H1 (cell line): Measurements from ENCODE around the gene SAMM50. TPM values are rescaled to one million over a fixed set of nuclear protein-coding genes. Genes with fewer than 3 reads are reported as not detected.

ENCODE experiments used
- CTCF ChIA-PET: fragments of 300-600 bp; sonication (Branson Sonifier 250); formaldehyde crosslinking; loops from one replicate; lab custom pipeline; 2021; ENCODE audit not compliant: partially characterized antibody; lab: Charles Lee
- POLR2A ChIA-PET: fragments of 300-600 bp; sonication (Branson Sonifier 250); formaldehyde crosslinking; loops from one replicate; lab custom pipeline; 2021; ENCODE audit warnings: inconsistent platforms; ENCODE audit not compliant: partially characterized antibody; lab: Charles Lee
- DNase-seq, 2 experiments: peaks; one replicate each; pipeline versions ENCODE4 v3.0.0 to v3.0.0-alpha.2; 2010 to 2022; ENCODE audit warnings: low spot score in 2 of 2, low read depth in 1 of 2, mixed read lengths in 1 of 2
- FAIRE-seq: peaks from 2 replicates; lab custom pipeline; 2011; peaks lifted over from hg19 to GRCh38; lab: Jason Lieb, UNC
- H2AFZ ChIP-seq: 2 replicates; pipeline ENCODE4 v1.8.1; 2012; ENCODE audit warnings: low read length, inconsistent platforms
- H2AK5ac ChIP-seq: 2 replicates; pipeline ENCODE4 v1.6.1; 2013; ENCODE audit warnings: low read depth, low read length
- H2BK120ac ChIP-seq: replicated peaks from 2 replicates; pipeline ENCODE3; 2013; ENCODE audit warnings: low read depth, low read length, inconsistent platforms
- H2BK12ac ChIP-seq: 2 replicates; pipeline ENCODE4 v1.6.1; 2013; ENCODE audit warnings: low read depth, low read length
- H2BK15ac ChIP-seq: 2 replicates; pipeline ENCODE4 v1.6.1; 2013; ENCODE audit warnings: low read length
- H2BK20ac ChIP-seq: 2 replicates; pipeline ENCODE4 v1.6.1; 2013; ENCODE audit warnings: low read length
- H2BK5ac ChIP-seq: 2 replicates; pipeline ENCODE4 v1.6.1; 2013; ENCODE audit warnings: low read depth, low read length
- H3K14ac ChIP-seq: 2 replicates; pipeline ENCODE4 v1.6.1; 2013; ENCODE audit warnings: inconsistent platforms; ENCODE audit not compliant: insufficient read length
- H3K18ac ChIP-seq: 2 replicates; pipeline ENCODE4 v1.6.1; 2013; ENCODE audit warnings: low read length; ENCODE audit errors: extremely low read depth
- H3K23ac ChIP-seq: 2 replicates; pipeline ENCODE4 v1.6.1; 2013; ENCODE audit warnings: inconsistent platforms; ENCODE audit not compliant: insufficient read length
- H3K23me2 ChIP-seq: 2 replicates; pipeline ENCODE4 v1.6.1; 2013; ENCODE audit warnings: low read depth, low read length
- H3K27ac ChIP-seq: 2 replicates; pipeline ENCODE4 v1.6.1; 2011; ENCODE audit warnings: low read depth, low read length, inconsistent platforms
- H3K27me3 ChIP-seq, 4 experiments: replicated peaks in 1 of 4; 1 replicate in 1 of 4; 2 replicates in 3 of 4; pipeline versions ENCODE4 v1.6.1 to v1.8.1; 2011 to 2013; ENCODE audit warnings: low read length in 3 of 4, mild to moderate bottlenecking in 3 of 4, inconsistent platforms in 2 of 4, mixed read lengths in 2 of 4, moderate library complexity in 1 of 4; ENCODE audit not compliant: control insufficient read depth in 3 of 4, insufficient read depth in 3 of 4; ENCODE audit errors: extremely low read depth in 1 of 4
- H3K36me3 ChIP-seq, 4 experiments: 2 replicates each; pipeline versions ENCODE4 v1.6.1 to v1.8.1; 2011 to 2013; ENCODE audit warnings: mild to moderate bottlenecking in 4 of 4, low read length in 3 of 4, moderate library complexity in 2 of 4, control low read depth in 1 of 4, inconsistent platforms in 1 of 4; ENCODE audit not compliant: insufficient read depth in 4 of 4, control insufficient read depth in 2 of 4
- H3K4ac ChIP-seq: replicated peaks from 2 replicates; pipeline ENCODE3; 2013; ENCODE audit warnings: low read length, low read depth, mixed read lengths, inconsistent platforms; ENCODE audit not compliant: insufficient read length
- H3K4me1 ChIP-seq, 4 experiments: replicated peaks in 1 of 4; 1 replicate in 1 of 4; 2 replicates in 3 of 4; pipeline versions ENCODE4 v1.6.1 to v1.8.1; 2011 to 2013; ENCODE audit warnings: low read length in 3 of 4, inconsistent platforms in 2 of 4, mixed read lengths in 1 of 4; ENCODE audit not compliant: insufficient read depth in 4 of 4, control insufficient read depth in 3 of 4
- H3K4me2 ChIP-seq, 2 experiments: 2 replicates each; pipeline versions ENCODE4 v1.6.1 to v1.8.1; 2011 to 2013; ENCODE audit warnings: low read depth in 2 of 2, low read length in 2 of 2, control low read depth in 1 of 2, inconsistent platforms in 1 of 2, mild to moderate bottlenecking in 1 of 2; ENCODE audit not compliant: insufficient read depth in 1 of 2
- H3K4me3 ChIP-seq, 4 experiments: fragments of 200-600, 300-600 bp in 1 of 4; sonication (generic), shearing (Covaris generic), sonication (Bioruptor Twin) in 1 of 4; 2 replicates each; pipeline versions ENCODE4 v1.5.1 to v1.8.1; 2011 to 2016; ENCODE audit warnings: low read length in 4 of 4, low read depth in 3 of 4, control low read depth in 2 of 4, inconsistent platforms in 2 of 4, mild to moderate bottlenecking in 2 of 4, mixed read lengths in 1 of 4, moderate library complexity in 1 of 4; ENCODE audit not compliant: insufficient read depth in 2 of 4; ENCODE audit errors: extremely low read depth in 1 of 4
- H3K56ac ChIP-seq: replicated peaks from 2 replicates; pipeline ENCODE3; 2013; ENCODE audit warnings: low read depth, mild to moderate bottlenecking, mixed read lengths, low read length, inconsistent platforms; ENCODE audit not compliant: insufficient read length
- H3K79me1 ChIP-seq: 2 replicates; pipeline ENCODE4 v1.6.1; 2013; ENCODE audit warnings: low read depth, low read length, control low read depth
- H3K79me2 ChIP-seq, 2 experiments: 2 replicates each; pipeline versions ENCODE4 v1.6.1 to v1.8.1; 2012 to 2013; ENCODE audit warnings: low read length in 2 of 2, mild to moderate bottlenecking in 2 of 2, inconsistent platforms in 1 of 2; ENCODE audit not compliant: insufficient read depth in 2 of 2, control insufficient read depth in 1 of 2
- H3K9ac ChIP-seq, 4 experiments: replicated peaks in 1 of 4; 1 replicate in 1 of 4; 2 replicates in 3 of 4; pipeline versions ENCODE4 v1.6.1 to v1.8.1; 2011 to 2013; ENCODE audit warnings: low read depth in 3 of 4, low read length in 3 of 4, control low read depth in 2 of 4, mild to moderate bottlenecking in 2 of 4, moderate library complexity in 2 of 4, inconsistent platforms in 1 of 4; ENCODE audit errors: extremely low read depth in 1 of 4
- H3K9me3 ChIP-seq, 2 experiments: 2 replicates each; pipeline versions ENCODE4 v1.6.1 to v1.8.1; 2012 to 2013; ENCODE audit warnings: mild to moderate bottlenecking in 2 of 2, moderate library complexity in 2 of 2, control low read depth in 1 of 2, inconsistent platforms in 1 of 2, low read depth in 1 of 2, low read length in 1 of 2, mixed read lengths in 1 of 2; ENCODE audit not compliant: insufficient read depth in 2 of 2
- H4K20me1 ChIP-seq, 2 experiments: replicated peaks in 1 of 2; 2 replicates each; pipeline versions ENCODE3 to v1.8.1; 2011 to 2013; ENCODE audit warnings: inconsistent platforms in 2 of 2, low read length in 2 of 2, mild to moderate bottlenecking in 1 of 2; ENCODE audit not compliant: insufficient read depth in 2 of 2, control insufficient read depth in 1 of 2
- H4K5ac ChIP-seq: 2 replicates; pipeline ENCODE4 v1.6.1; 2013; ENCODE audit warnings: low read length, low read depth, mixed read lengths, inconsistent platforms; ENCODE audit not compliant: insufficient read length
- H4K8ac ChIP-seq: 2 replicates; pipeline ENCODE4 v1.8.0; 2013; ENCODE audit warnings: mild to moderate bottlenecking, moderate library complexity, low read length, inconsistent platforms; ENCODE audit not compliant: insufficient read depth; ENCODE audit errors: extremely low read depth
- H4K91ac ChIP-seq: replicated peaks from 2 replicates; pipeline ENCODE3; 2013; ENCODE audit warnings: low read length, mixed read lengths, inconsistent platforms; ENCODE audit not compliant: insufficient read length
- ASH2L ChIP-seq: fragments of 200-600, 300-600 bp; sonication (generic); IDR thresholded peaks from one replicate; pipeline ENCODE4 v1.7.1; 2017; ENCODE audit warnings: low read length
- CREB1 ChIP-seq: IDR thresholded peaks from 2 replicates; pipeline ENCODE4 v1.6.1; 2012; ENCODE audit warnings: inconsistent platforms
- CTBP2 ChIP-seq: IDR thresholded peaks from 2 replicates; pipeline ENCODE4 v1.7.0; 2011; ENCODE audit warnings: borderline replicate concordance, mild to moderate bottlenecking, moderate library complexity, mixed read lengths, low read length; ENCODE audit not compliant: insufficient read depth, insufficient read length
- RBBP5 ChIP-seq: IDR thresholded peaks from 2 replicates; pipeline ENCODE4 v1.7.1; 2012; ENCODE audit warnings: low read depth, mild to moderate bottlenecking, inconsistent platforms, low read length, moderate library complexity, borderline replicate concordance
- SIN3A ChIP-seq, 2 experiments: IDR thresholded peaks in 1 of 2; conservative IDR thresholded peaks in 1 of 2; 2 replicates each; pipeline ENCODE4 v1.6.1; 2011 to 2012; ENCODE audit warnings: low read length in 2 of 2, improper control_type of control experiment in 1 of 2, low read depth in 1 of 2, mild to moderate bottlenecking in 1 of 2
- SIX5 ChIP-seq: IDR thresholded peaks from 2 replicates; pipeline ENCODE4 v1.6.1; 2011; ENCODE audit warnings: mild to moderate bottlenecking, low read depth, low read length
- TBP ChIP-seq: IDR thresholded peaks from 2 replicates; pipeline ENCODE4 v1.6.1; 2011; ENCODE audit warnings: low read depth, low read length, improper control_type of control experiment
- TCF12 ChIP-seq: IDR thresholded peaks from 2 replicates; pipeline ENCODE4 v1.6.1; 2011; ENCODE audit warnings: low read depth, mild to moderate bottlenecking, low read length
- WGBS, 2 experiments: shearing (Covaris generic) in 1 of 2; methylation state at CpG; one replicate each; pipeline versions ENCODE4 v1.1.6 to v1.1.7; 2013 to 2015; ENCODE audit warnings: low lambda C conversion rate in 2 of 2, mixed read lengths in 2 of 2, inconsistent platforms in 1 of 2, low coverage in 1 of 2, missing lambda C conversion rate in 1 of 2; ENCODE audit not compliant: insufficient replicate concordance in 2 of 2, insufficient coverage in 1 of 2, insufficient read length in 1 of 2; ENCODE audit errors: extremely low coverage in 1 of 2, missing lambda C conversion rate in 1 of 2; 5-methylcytosine and 5-hydroxymethylcytosine counted together
- polyA plus RNA-seq, 7 experiments: library from polyadenylated mRNA; depleted of rRNA in 3 of 7; stranded (reverse) in 5 of 7; unstranded in 2 of 7; fragments of >200 nt in 5 of 7; fragments of 200-250 nt in 2 of 7; gene quantifications; 1 replicate in 5 of 7; 2 replicates in 1 of 7; 4 replicates in 1 of 7; pipeline versions ENCODE4 v1.2.1 to v1.2.3, GENCODE V29; 2011 to 2013; ENCODE audit warnings: missing spikeins in 2 of 7, mixed read lengths in 2 of 7
- total RNA-seq: library from RNA; stranded (reverse); fragmentation: NEBNext Ultra II Directional; extraction: Animal tissue kit (Norgen Biotek cat#: 25700); gene quantifications from 2 replicates; pipeline ENCODE4 v1.2.1, GENCODE V29; 2021
- TF ChIP-seq, protein P1 (sequence below): IDR thresholded peaks from 2 replicates; pipeline ENCODE4 v1.6.1; 2012; ENCODE audit warnings: low read length, inconsistent platforms

Gene SAMM50
- total and polyA plus RNA-seq, 2 of the 8 experiments (the other 6 are each of a cell fraction or from before 2014, with no cell fraction given), result 45.4 to 70.3 TPM

DNA sequence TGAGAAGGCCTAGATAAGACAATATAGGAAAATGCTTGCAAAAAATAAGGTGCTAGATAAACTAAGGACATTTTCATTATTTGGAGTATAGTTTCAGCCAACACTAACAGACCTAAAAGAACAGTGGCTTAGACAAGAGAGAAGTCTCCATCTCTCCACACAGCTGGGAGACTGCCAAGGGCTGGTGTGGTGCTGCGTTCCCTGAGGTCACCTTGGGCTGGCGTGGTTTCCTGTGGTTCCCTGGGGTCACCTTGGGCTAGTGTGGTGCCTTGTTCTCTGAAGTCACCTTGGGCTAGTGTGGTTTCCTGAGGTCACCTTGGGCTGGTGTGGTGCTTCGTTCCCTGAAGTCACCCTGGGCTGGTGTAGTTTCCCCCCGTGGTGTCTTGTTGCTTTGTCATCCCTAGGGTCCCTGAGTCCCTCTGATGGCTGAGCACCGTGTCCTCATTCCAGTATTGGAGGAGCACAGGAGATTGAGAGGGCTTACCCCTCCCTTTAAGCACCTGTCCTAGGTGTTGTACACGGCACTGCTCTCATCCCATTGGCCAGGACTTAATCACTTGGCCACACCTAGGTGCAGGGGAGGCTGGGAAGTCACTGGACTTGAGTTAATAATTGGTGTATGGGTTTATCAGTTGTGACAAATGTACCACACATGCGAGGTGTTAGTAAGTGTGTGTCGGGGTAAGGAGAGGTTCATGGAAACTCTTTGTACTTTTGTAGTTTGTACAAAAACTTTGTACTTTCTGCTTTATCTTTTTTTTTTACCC, 14.9 kb downstream of the SAMM50 start:
- H3K4ac ChIP-seq, result no peak overlapping the region
- H2BK5ac ChIP-seq, result no peak overlapping the region; the same call in 1 of the 2 replicates
- no peak overlapping the region for H4K8ac ChIP-seq
- no peak overlapping the region for H2BK120ac ChIP-seq
- no peak overlapping the region for H3K9ac ChIP-seq
- H3K4me2 ChIP-seq, result no peak overlapping the region
- H3K4me3 ChIP-seq, result no peak overlapping the region
- no peak for FAIRE-seq
- no peak overlapping the region for H2AFZ ChIP-seq
- no peaks in the 10 kb centered on the region for H3K27me3 ChIP-seq
- ChIA-PET POLR2A (no interaction called here), CTCF (interaction anchor here (0.7 kb wide), 1 partner anchor 24 kb away, joined by 3 read pairs; no protein-coding TSS in a partner anchor)
- peaks cover 18 to 53% (median 44%) of the 10 kb centered on the region in 4 experiments; a peak in 7 of 8 replicates for H3K36me3 ChIP-seq
- no peak overlapping the region for H3K27ac ChIP-seq
- no peak overlapping the region for H3K14ac ChIP-seq
- H3K23ac ChIP-seq, result no peak overlapping the region
- H4K91ac ChIP-seq, result no peak overlapping the region
- H2BK20ac ChIP-seq, result no peak overlapping the region
- H4K20me1 ChIP-seq, result peaks cover 0 to 11% of the 10 kb centered on the region in 2 experiments
- H3K4me1 ChIP-seq, result no peaks in the 10 kb centered on the region
- no peak overlapping the region for H2BK12ac ChIP-seq
- no peak for DNase-seq
- no peaks in the 10 kb centered on the region for H3K9me3 ChIP-seq
- WGBS, 2 experiments, result 99% methylated on average over 8 of the region's 8 CpGs; no CpG with 5 or more reads in 1 of the 2 experiments
- H4K5ac ChIP-seq, result no peak overlapping the region
- H2AK5ac ChIP-seq, result no peak overlapping the region
- no peak overlapping the region for H2BK15ac ChIP-seq
- H3K79me2 ChIP-seq, result no peaks in the 10 kb centered on the region
- no peak overlapping the region for H3K56ac ChIP-seq
- H3K18ac ChIP-seq, result no peak overlapping the region
- TF ChIP-seq ASH2L (no peak), CTBP2 (no peak), RBBP5 (no peak), TBP (no peak), SIN3A (conservative IDR thresholded peaks at IDR 0.05 in 1 of 2, IDR thresholded peaks at IDR 0.05 in 1 of 2; ENCODE audit: low read depth in 1 of 2, low read length in 2 of 2) (no peak), SIX5 (no peak), TCF12 (no peak), CREB1 (no peak)
- TF ChIP-seq, protein P1, sequence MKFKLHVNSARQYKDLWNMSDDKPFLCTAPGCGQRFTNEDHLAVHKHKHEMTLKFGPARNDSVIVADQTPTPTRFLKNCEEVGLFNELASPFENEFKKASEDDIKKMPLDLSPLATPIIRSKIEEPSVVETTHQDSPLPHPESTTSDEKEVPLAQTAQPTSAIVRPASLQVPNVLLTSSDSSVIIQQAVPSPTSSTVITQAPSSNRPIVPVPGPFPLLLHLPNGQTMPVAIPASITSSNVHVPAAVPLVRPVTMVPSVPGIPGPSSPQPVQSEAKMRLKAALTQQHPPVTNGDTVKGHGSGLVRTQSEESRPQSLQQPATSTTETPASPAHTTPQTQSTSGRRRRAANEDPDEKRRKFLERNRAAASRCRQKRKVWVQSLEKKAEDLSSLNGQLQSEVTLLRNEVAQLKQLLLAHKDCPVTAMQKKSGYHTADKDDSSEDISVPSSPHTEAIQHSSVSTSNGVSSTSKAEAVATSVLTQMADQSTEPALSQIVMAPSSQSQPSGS, result no peak
- H3K79me1 ChIP-seq, result no peaks in the 10 kb centered on the region
- H3K23me2 ChIP-seq, result no peaks in the 10 kb centered on the region
